Measurements from ENCODE around the gene PRR5L. TPM values are rescaled to one million over a fixed set of nuclear protein-coding genes. Genes with fewer than 3 reads are reported as not detected.

The PRR5L gene
- total RNA-seq, 2 experiments from 2014 or later: 7.0 to 8.1 TPM

- H3K36me3 Mint-ChIP-seq (ENCODE audit: low read depth): peaks cover 29% of the 10 kb centered on the region
- H3K9me3 Mint-ChIP-seq: peaks cover 9% of the 10 kb centered on the region
- no peak for TF ChIP-seq CTCF (IDR thresholded peaks at IDR 0.05)
- intact Hi-C loops (cut with micrococcal nuclease): no loop called here
- peaks cover 6% of the 10 kb centered on the region for H3K4me1 Mint-ChIP-seq (ENCODE audit: low read depth)
- ChIA-PET CTCF (interaction anchor here (1.6 to 2.2 kb wide), 3 partner anchors 9 to 214 kb away, joined by 3 to 8 read pairs (median 6); no protein-coding TSS in a partner anchor), POLR2A (no interaction called here)
- no peaks in the 10 kb centered on the region for H3K27me3 Mint-ChIP-seq
- DNase-seq: no peak
- no peak overlapping the region for H3K4me3 Mint-ChIP-seq
- ATAC-seq: no peak
- no peak overlapping the region for H3K27ac Mint-ChIP-seq
These were observed 17.4 kb upstream of the PRR5L start for GRCh38 chr11:36278531-36279282.

- DNase-seq: no peak
- intact Hi-C loops (cut with micrococcal nuclease): no loop called here
- no peak for ATAC-seq
- no peaks in the 10 kb centered on the region for H3K27me3 Mint-ChIP-seq
- ChIA-PET POLR2A (interaction anchor here (0.9 kb wide), 1 partner anchor 8 kb away, joined by 3 read pairs; no protein-coding TSS in a partner anchor), CTCF (interaction anchor here (1.0 to 3.0 kb wide), 5 partner anchors 8 to 229 kb away, joined by 3 to 12 read pairs (median 6); partner anchors contain the start of gene TRAF6)
- H3K36me3 Mint-ChIP-seq (ENCODE audit: low read depth): peaks cover 16% of the 10 kb centered on the region
- peaks cover 9% of the 10 kb centered on the region for H3K9me3 Mint-ChIP-seq
- H3K4me1 Mint-ChIP-seq (ENCODE audit: low read depth): peaks cover 14% of the 10 kb centered on the region
- H3K27ac Mint-ChIP-seq: no peak overlapping the region
- TF ChIP-seq CTCF (IDR thresholded peaks at IDR 0.05): no peak
- no peak overlapping the region for H3K4me3 Mint-ChIP-seq
These were observed 15.6 kb upstream of the PRR5L start for GRCh38 chr11:36280531-36280930.

- Mint-ChIP-seq H3K4me1 (ENCODE audit: low read depth) (peaks cover 20% of the 10 kb centered on the region), H3K27me3 (no peaks in the 10 kb centered on the region), H3K4me3 (no peak overlapping the region), H3K27ac (no peak overlapping the region), H3K9me3 (peaks cover 9% of the 10 kb centered on the region), H3K36me3 (ENCODE audit: low read depth) (peaks cover 14% of the 10 kb centered on the region)
- ATAC-seq (no peak), DNase-seq (no peak)
- POLR2A ChIA-PET: interaction anchor here (0.6 kb wide), 1 partner anchor 342 kb away, joined by 3 read pairs; no protein-coding TSS in a partner anchor
- TF ChIP-seq CTCF (IDR thresholded peaks at IDR 0.05): no peak
- intact Hi-C loops (cut with micrococcal nuclease): no loop called here
- CTCF ChIA-PET: interaction anchor here (1.2 to 3.0 kb wide), 2 partner anchors 11 to 15 kb away, joined by 5 to 12 read pairs; no protein-coding TSS in a partner anchor
These were observed 14.2 kb upstream of the PRR5L start for GRCh38 chr11:36281850-36282249.

- ATAC-seq: peak; percentile 49
- CTCF ChIA-PET: interaction anchor here (3.0 kb wide), 1 partner anchor 17 kb away, joined by 12 read pairs; no protein-coding TSS in a partner anchor
- no peak overlapping the region for H3K27ac Mint-ChIP-seq
- H3K4me1 Mint-ChIP-seq (ENCODE audit: low read depth): peaks cover 24% of the 10 kb centered on the region
- H3K27me3 Mint-ChIP-seq: no peaks in the 10 kb centered on the region
- H3K36me3 Mint-ChIP-seq (ENCODE audit: low read depth): peaks cover 10% of the 10 kb centered on the region
- POLR2A ChIA-PET: no interaction called here
- no peak for TF ChIP-seq CTCF (IDR thresholded peaks at IDR 0.05)
- no peak overlapping the region for H3K4me3 Mint-ChIP-seq
- peaks cover 9% of the 10 kb centered on the region for H3K9me3 Mint-ChIP-seq
- peak; percentile 16 for DNase-seq
- intact Hi-C loops (cut with micrococcal nuclease): no loop called here
These were observed 13.2 kb upstream of the PRR5L start for GRCh38 chr11:36282926-36283325.

Data from activated CD8-positive, alpha-beta T cell treated with anti-CD3 and anti-CD28 coated beads for 36 hours (primary cell).